Measurements from ENCODE around the gene ATAD3A.

DNA sequence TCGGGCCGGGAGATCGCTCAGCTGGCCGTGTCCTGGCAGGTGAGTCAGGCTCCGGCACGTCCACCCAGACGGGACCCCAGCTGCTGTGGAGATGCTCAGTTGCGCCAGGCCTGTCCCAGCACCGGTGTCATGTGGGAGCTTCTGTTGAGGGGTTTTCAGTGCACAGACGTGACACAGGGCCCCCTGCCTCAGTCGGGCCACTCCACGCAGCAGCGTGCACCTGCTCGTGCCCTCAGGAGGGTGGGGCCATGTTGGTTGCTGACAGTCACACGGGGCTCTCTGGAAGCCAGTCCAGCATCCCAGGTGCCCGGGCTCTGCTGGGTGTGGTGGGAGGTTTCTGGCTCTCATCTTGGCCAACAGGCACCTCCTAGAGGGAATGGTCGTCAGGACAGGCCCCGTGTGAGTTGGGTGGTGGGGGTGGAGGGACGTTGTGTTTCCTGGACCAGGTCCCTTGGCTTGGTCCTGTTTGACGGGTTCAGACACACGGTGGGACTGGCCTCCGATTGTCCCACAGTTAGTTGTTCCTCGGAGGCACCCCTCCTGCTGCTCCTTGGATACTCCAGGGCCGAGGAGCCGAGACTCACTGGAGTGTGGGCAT, 21.2 kb upstream of the ATAD3A start:
- TF ChIP-seq SIN3A (IDR thresholded peaks at IDR 0.05; ENCODE audit: borderline replicate concordance, insufficient read depth, low read depth, low read length) = no peak
- TF ChIP-seq, protein P1, sequence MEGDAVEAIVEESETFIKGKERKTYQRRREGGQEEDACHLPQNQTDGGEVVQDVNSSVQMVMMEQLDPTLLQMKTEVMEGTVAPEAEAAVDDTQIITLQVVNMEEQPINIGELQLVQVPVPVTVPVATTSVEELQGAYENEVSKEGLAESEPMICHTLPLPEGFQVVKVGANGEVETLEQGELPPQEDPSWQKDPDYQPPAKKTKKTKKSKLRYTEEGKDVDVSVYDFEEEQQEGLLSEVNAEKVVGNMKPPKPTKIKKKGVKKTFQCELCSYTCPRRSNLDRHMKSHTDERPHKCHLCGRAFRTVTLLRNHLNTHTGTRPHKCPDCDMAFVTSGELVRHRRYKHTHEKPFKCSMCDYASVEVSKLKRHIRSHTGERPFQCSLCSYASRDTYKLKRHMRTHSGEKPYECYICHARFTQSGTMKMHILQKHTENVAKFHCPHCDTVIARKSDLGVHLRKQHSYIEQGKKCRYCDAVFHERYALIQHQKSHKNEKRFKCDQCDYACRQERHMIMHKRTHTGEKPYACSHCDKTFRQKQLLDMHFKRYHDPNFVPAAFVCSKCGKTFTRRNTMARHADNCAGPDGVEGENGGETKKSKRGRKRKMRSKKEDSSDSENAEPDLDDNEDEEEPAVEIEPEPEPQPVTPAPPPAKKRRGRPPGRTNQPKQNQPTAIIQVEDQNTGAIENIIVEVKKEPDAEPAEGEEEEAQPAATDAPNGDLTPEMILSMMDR (IDR thresholded peaks at IDR 0.05) = no peak
- TF ChIP-seq, protein P2, sequence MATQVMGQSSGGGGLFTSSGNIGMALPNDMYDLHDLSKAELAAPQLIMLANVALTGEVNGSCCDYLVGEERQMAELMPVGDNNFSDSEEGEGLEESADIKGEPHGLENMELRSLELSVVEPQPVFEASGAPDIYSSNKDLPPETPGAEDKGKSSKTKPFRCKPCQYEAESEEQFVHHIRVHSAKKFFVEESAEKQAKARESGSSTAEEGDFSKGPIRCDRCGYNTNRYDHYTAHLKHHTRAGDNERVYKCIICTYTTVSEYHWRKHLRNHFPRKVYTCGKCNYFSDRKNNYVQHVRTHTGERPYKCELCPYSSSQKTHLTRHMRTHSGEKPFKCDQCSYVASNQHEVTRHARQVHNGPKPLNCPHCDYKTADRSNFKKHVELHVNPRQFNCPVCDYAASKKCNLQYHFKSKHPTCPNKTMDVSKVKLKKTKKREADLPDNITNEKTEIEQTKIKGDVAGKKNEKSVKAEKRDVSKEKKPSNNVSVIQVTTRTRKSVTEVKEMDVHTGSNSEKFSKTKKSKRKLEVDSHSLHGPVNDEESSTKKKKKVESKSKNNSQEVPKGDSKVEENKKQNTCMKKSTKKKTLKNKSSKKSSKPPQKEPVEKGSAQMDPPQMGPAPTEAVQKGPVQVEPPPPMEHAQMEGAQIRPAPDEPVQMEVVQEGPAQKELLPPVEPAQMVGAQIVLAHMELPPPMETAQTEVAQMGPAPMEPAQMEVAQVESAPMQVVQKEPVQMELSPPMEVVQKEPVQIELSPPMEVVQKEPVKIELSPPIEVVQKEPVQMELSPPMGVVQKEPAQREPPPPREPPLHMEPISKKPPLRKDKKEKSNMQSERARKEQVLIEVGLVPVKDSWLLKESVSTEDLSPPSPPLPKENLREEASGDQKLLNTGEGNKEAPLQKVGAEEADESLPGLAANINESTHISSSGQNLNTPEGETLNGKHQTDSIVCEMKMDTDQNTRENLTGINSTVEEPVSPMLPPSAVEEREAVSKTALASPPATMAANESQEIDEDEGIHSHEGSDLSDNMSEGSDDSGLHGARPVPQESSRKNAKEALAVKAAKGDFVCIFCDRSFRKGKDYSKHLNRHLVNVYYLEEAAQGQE (IDR thresholded peaks at IDR 0.05; ENCODE audit: insufficient read depth in 1 of 2, low read depth in 2 of 2, low read length in 1 of 2) = no peak
- no peak for TF ChIP-seq POLR2AphosphoS5 (IDR thresholded peaks at IDR 0.05; ENCODE audit: low read depth, low read length)
